GM12878 (cell line): ENCODE results near the gene TGFBR1.

Experiments used
- ETV6 ChIP-seq, 2 experiments: fragments of 450-650 bp in 1 of 2; IDR thresholded peaks in 1 of 2; conservative IDR thresholded peaks in 1 of 2; 2 replicates each; pipeline ENCODE4 v1.6.1; 2014; ENCODE audit warnings: antibody characterized with exemption in 1 of 2, borderline replicate concordance in 1 of 2, low read depth in 1 of 2, mild to moderate bottlenecking in 1 of 2, moderate library complexity in 1 of 2
- GABPA ChIP-seq: IDR thresholded peaks from 2 replicates; pipeline ENCODE4 v1.6.1; 2014; ENCODE audit warnings: antibody characterized with exemption, low read depth, mild to moderate bottlenecking, inconsistent platforms
- HDAC2 ChIP-seq: fragments of 200-600 bp; sonication (generic); IDR thresholded peaks from 2 replicates; pipeline ENCODE4 v1.6.1; 2017
- JUNB ChIP-seq: IDR thresholded peaks from 2 replicates; pipeline ENCODE4 v1.6.1; 2016; ENCODE audit warnings: antibody characterized with exemption, mild to moderate bottlenecking
- SIN3A ChIP-seq: IDR thresholded peaks from 2 replicates; pipeline ENCODE4 v1.6.1; 2012; ENCODE audit warnings: low read depth, low read length, improper control_type of control experiment
- TF ChIP-seq, protein P1 (sequence below), 3 experiments: IDR thresholded peaks in 2 of 3; conservative IDR thresholded peaks in 1 of 3; 2 replicates each; pipeline ENCODE4 v1.5.1; 2011; ENCODE audit warnings: low read depth in 3 of 3, low read length in 3 of 3, mild to moderate bottlenecking in 3 of 3, control low read depth in 2 of 3, moderate library complexity in 2 of 3, inconsistent platforms in 1 of 3, mixed read lengths in 1 of 3; ENCODE audit not compliant: control insufficient read depth in 2 of 3, insufficient read depth in 1 of 3; ENCODE audit errors: extremely low read depth in 1 of 3

DNA sequence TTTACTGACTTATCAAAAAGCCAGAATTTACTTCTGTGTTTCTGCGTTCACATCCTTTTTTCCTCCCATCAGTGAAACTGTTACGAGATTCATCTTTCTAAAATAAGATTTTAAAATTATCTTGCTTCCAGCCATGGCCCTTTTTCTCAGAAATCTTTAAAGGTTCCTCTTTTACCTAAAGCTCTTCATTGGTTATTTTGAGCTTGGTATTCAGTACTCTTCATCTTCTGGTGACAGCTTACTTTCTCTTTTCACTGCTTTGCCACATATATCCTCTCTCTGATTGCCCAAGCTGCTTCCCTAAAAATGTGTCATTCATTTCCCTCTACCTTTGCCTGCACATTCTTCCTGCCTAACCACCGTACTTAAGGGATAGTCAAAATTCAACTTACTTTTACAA is 32.3 kb downstream of the TGFBR1 start:
- TF ChIP-seq JUNB, result no peak
- TF ChIP-seq HDAC2, result no peak
- TF ChIP-seq ETV6 (conservative IDR thresholded peaks at IDR 0.05 in 1 of 2, IDR thresholded peaks at IDR 0.05 in 1 of 2; ENCODE audit: borderline replicate concordance in 1 of 2, low read depth in 1 of 2), result no peak
- TF ChIP-seq, protein P1, sequence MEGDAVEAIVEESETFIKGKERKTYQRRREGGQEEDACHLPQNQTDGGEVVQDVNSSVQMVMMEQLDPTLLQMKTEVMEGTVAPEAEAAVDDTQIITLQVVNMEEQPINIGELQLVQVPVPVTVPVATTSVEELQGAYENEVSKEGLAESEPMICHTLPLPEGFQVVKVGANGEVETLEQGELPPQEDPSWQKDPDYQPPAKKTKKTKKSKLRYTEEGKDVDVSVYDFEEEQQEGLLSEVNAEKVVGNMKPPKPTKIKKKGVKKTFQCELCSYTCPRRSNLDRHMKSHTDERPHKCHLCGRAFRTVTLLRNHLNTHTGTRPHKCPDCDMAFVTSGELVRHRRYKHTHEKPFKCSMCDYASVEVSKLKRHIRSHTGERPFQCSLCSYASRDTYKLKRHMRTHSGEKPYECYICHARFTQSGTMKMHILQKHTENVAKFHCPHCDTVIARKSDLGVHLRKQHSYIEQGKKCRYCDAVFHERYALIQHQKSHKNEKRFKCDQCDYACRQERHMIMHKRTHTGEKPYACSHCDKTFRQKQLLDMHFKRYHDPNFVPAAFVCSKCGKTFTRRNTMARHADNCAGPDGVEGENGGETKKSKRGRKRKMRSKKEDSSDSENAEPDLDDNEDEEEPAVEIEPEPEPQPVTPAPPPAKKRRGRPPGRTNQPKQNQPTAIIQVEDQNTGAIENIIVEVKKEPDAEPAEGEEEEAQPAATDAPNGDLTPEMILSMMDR (IDR thresholded peaks at IDR 0.05 in 2 of 3, conservative IDR thresholded peaks at IDR 0.05 in 1 of 3; ENCODE audit: control insufficient read depth in 2 of 3, extremely low read depth in 1 of 3, insufficient read depth in 1 of 3, low read depth in 3 of 3, low read length in 3 of 3), result no peak
- TF ChIP-seq GABPA, result no peak
- TF ChIP-seq SIN3A, result no peak
